Mammary epithelial cell (primary cell): Measurements from ENCODE around the gene PTRH1.

ENCODE experiments used
- CTCF ChIP-seq, 2 donors: IDR thresholded peaks in 1 of 2; conservative IDR thresholded peaks in 1 of 2; 2 replicates each; pipeline ENCODE4 v1.5.1; 2011 to 2012; ENCODE audit warnings: inconsistent platforms in 2 of 2, low read length in 2 of 2, mild to moderate bottlenecking in 2 of 2, control low read depth in 1 of 2, low read depth in 1 of 2; ENCODE audit not compliant: insufficient read depth in 1 of 2; ENCODE audit errors: extremely low read depth in 1 of 2
- EZH2 ChIP-seq: IDR thresholded peaks from 2 replicates; pipeline ENCODE4 v1.6.1; 2012; ENCODE audit warnings: low read length, inconsistent platforms, borderline replicate concordance

- TF ChIP-seq CTCF (conservative IDR thresholded peaks at IDR 0.05 in 1 of 2, IDR thresholded peaks at IDR 0.05 in 1 of 2; ENCODE audit: extremely low read depth in 1 of 2, insufficient read depth in 1 of 2, low read depth in 1 of 2, low read length in 2 of 2) (no peak), EZH2 (no peak)
Observed at GRCh38 chr9:127710204-127710783, 5.2 kb downstream of the PTRH1 start.
